K562 (cell line): ENCODE data around the gene DIAPH1. TPM values are rescaled to one million over a fixed set of nuclear protein-coding genes. Genes with fewer than 3 reads are reported as not detected.
A peak's percentile ranks its signal among the peaks of the same experiment; 100 is the strongest.

Source experiments
- CAMTA2 ChIP-seq: fragments of 250-450 bp; sonication (Bioruptor Pico); conservative IDR thresholded peaks from 2 replicates; pipeline ENCODE4 v1.5.1; 2022
- CBX2 ChIP-seq: fragments of 200-600 bp; sonication (generic); IDR thresholded peaks from one replicate; pipeline ENCODE4 v1.6.1; 2012; ENCODE audit warnings: mild to moderate bottlenecking, low read length, inconsistent platforms; ENCODE audit not compliant: insufficient read depth, poor library complexity, severe bottlenecking
- CHCHD3 ChIP-seq: fragments of 250-450 bp; sonication (Bioruptor Pico); IDR thresholded peaks from 2 replicates; pipeline ENCODE4 v2.1.2; 2022; ENCODE audit warnings: mild to moderate bottlenecking
- FUS ChIP-seq: fragments of 200-400 bp; formaldehyde crosslinking; optimal IDR thresholded peaks from 2 replicates; pipeline ENCODE3; 2017; ENCODE audit warnings: low read depth, low read length
- HDGF ChIP-seq: fragments of 450-650 bp; IDR thresholded peaks from 2 replicates; pipeline ENCODE4 v1.6.1; 2016
- HOXB6 ChIP-seq: fragments of 250-450 bp; sonication (Bioruptor Pico); IDR thresholded peaks from 2 replicates; pipeline ENCODE4 v1.5.1; 2022; ENCODE audit warnings: mild to moderate bottlenecking, borderline replicate concordance
- MCM7 ChIP-seq, 2 experiments: fragments of 450-650 bp; IDR thresholded peaks; 2 replicates each; pipeline ENCODE4 v1.6.1; 2016 to 2018
- NBN ChIP-seq: fragments of 450-650 bp; IDR thresholded peaks from 2 replicates; pipeline ENCODE4 v1.6.1; 2016; ENCODE audit warnings: low read depth, mild to moderate bottlenecking
- PHTF2 ChIP-seq: fragments of 250-450 bp; sonication (Bioruptor Pico); IDR thresholded peaks from 2 replicates; pipeline ENCODE4 v1.5.0; 2021; ENCODE audit warnings: mild to moderate bottlenecking
- SAFB ChIP-seq: fragments of 200-400 bp; formaldehyde crosslinking; IDR thresholded peaks from 2 replicates; pipeline ENCODE4 v1.6.1; 2017; ENCODE audit warnings: low read depth, low read length, borderline replicate concordance
- XRCC5 ChIP-seq: fragments of 200-400 bp; formaldehyde crosslinking; IDR thresholded peaks from 2 replicates; pipeline ENCODE4 v1.6.1; 2017; ENCODE audit warnings: low read depth, mild to moderate bottlenecking, low read length
- polyA plus RNA-seq, 8 experiments: library from polyadenylated mRNA; depleted of rRNA in 4 of 8; stranded (reverse) in 5 of 8; unstranded in 3 of 8; fragments of >200 nt; fragmentation: Nextera tagmentation in 2 of 8; fragmentation: Illumina TruSeq in 1 of 8; extraction: Ambion mirVana in 2 of 8; extraction: Trizol in 1 of 8; gene quantifications; 2 replicates each; pipeline versions ENCODE4 v1.2.1 to v1.2.3, GENCODE V29; 2011 to 2014; ENCODE audit warnings: inconsistent platforms in 1 of 8, missing spikeins in 1 of 8
- total RNA-seq, 7 experiments: library from RNA; depleted of rRNA in 6 of 7; stranded (reverse); fragments of >200 nt in 6 of 7; fragmentation: Illumina TruSeq in 2 of 7; extraction: Trizol in 2 of 7; gene quantifications; 2 replicates each; pipeline versions ENCODE4 v1.2.1 to v1.2.3, GENCODE V29; 2011 to 2021; ENCODE audit warnings: low replicate concordance in 1 of 7
- TF ChIP-seq, protein P1 (sequence below): sonication (generic); formaldehyde crosslinking; IDR thresholded peaks from 2 replicates; pipeline ENCODE4 v1.8.0; 2023; ENCODE audit warnings: mild to moderate bottlenecking, missing genetic modification reagents

DIAPH1 gene
- total and polyA plus RNA-seq, 9 of the 15 experiments (the other 6 are each of a cell fraction or from before 2014, with no cell fraction given) = 60.8 to 328 (median 97.8) TPM

DNA sequence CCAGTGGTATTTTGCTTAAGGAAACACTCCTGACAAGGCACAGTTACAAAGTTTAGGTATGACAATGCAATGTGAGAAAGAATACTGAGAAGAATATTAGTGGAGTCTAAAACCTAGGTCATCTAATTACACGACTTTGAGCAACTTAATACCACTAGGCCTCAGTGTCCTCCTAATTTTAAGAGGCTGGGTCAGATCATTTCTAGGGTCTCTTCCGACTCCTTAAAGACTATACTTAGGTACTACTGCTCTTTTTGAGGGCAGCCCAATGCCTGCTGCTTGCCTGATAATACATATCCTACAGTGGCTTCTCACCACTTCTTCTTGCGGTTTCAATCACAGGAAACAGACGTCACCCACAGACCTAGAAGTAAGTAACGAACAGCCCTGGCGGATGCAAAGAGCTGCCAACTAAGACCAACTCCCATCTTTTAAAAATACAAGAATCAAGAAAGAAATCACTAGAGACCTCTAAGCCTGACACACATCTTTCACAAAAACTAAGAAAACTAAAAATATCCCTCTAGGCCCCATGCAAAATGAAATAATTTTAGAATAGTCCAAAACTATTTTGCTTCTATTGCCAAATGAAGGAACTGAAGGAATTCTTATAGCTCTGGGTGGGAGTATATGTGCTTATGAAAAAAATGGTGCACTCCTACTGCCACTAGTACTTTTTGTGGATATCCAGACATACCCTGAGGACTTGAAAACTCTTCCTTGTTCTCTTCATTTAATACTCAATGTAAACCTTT lies 13.1 kb downstream of the DIAPH1 start (continued):
- TF ChIP-seq, protein P1, sequence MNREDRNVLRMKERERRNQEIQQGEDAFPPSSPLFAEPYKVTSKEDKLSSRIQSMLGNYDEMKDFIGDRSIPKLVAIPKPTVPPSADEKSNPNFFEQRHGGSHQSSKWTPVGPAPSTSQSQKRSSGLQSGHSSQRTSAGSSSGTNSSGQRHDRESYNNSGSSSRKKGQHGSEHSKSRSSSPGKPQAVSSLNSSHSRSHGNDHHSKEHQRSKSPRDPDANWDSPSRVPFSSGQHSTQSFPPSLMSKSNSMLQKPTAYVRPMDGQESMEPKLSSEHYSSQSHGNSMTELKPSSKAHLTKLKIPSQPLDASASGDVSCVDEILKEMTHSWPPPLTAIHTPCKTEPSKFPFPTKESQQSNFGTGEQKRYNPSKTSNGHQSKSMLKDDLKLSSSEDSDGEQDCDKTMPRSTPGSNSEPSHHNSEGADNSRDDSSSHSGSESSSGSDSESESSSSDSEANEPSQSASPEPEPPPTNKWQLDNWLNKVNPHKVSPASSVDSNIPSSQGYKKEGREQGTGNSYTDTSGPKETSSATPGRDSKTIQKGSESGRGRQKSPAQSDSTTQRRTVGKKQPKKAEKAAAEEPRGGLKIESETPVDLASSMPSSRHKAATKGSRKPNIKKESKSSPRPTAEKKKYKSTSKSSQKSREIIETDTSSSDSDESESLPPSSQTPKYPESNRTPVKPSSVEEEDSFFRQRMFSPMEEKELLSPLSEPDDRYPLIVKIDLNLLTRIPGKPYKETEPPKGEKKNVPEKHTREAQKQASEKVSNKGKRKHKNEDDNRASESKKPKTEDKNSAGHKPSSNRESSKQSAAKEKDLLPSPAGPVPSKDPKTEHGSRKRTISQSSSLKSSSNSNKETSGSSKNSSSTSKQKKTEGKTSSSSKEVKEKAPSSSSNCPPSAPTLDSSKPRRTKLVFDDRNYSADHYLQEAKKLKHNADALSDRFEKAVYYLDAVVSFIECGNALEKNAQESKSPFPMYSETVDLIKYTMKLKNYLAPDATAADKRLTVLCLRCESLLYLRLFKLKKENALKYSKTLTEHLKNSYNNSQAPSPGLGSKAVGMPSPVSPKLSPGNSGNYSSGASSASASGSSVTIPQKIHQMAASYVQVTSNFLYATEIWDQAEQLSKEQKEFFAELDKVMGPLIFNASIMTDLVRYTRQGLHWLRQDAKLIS (CRISPR knock-in tag) = no peak
- no peak for TF ChIP-seq CBX2
- no peak for TF ChIP-seq HOXB6
- TF ChIP-seq SAFB = no peak
- TF ChIP-seq CAMTA2 (CRISPR knock-in tag) = no peak
- TF ChIP-seq FUS = no peak
- no peak for TF ChIP-seq MCM7 (IDR thresholded peaks at IDR 0.05)
- TF ChIP-seq CHCHD3 (CRISPR knock-in tag) = no peak
- TF ChIP-seq PHTF2 = no peak
- no peak for TF ChIP-seq HDGF
- peak; percentile 86; the same call in 1 of the 2 replicates for TF ChIP-seq NBN
- no peak for TF ChIP-seq XRCC5
- TF ChIP-seq, all 486 proteins: peak for 139
